Right cardiac atrium (tissue), 5 donors: ENCODE measurements around the gene RABL6. TPM values are rescaled to one million over a fixed set of nuclear protein-coding genes. Genes with fewer than 3 reads are reported as not detected.
"Not testable (repeated sequence)": the region's sequence is repeated elsewhere in the genome, so short reads cannot be mapped to it uniquely, and the experiment has no call there.

Experiments
- ATAC-seq, 2 donors: fragments of 200-7000 bp; cut with Tn5 transposase; one replicate each; pipeline versions ENCODE4 v1.8.0 to v1.9.1; 2020; ENCODE audit warnings: moderate library complexity in 2 of 2, mild to moderate bottlenecking in 1 of 2
- DNase-seq, 3 donors: peaks; one replicate each; pipeline ENCODE4 v3.0.0-alpha.2; 2020
- H3K27ac ChIP-seq: one replicate; pipeline ENCODE4 v1.5.1; 2013; ENCODE audit warnings: mild to moderate bottlenecking, low read length, control low read depth, moderate library complexity
- H3K27me3 ChIP-seq: one replicate; pipeline ENCODE4 v1.6.1; 2013; ENCODE audit not compliant: control insufficient read depth, insufficient read depth
- H3K4me1 ChIP-seq: one replicate; pipeline ENCODE4 v1.6.1; 2013; ENCODE audit warnings: low read length; ENCODE audit not compliant: control insufficient read depth, insufficient read depth
- H3K4me3 ChIP-seq: one replicate; pipeline ENCODE4 v1.5.1; 2013; ENCODE audit warnings: low read length, control low read depth
- H3K9me3 ChIP-seq: one replicate; pipeline ENCODE4 v1.6.1; 2013; ENCODE audit warnings: low read length; ENCODE audit not compliant: control insufficient read depth
- WGBS: extraction: QIAGEN DNeasy Blood & Tissue Kit; methylation state at CpG from one replicate; pipeline ENCODE4 v1.1.7; 2013; 5-methylcytosine and 5-hydroxymethylcytosine counted together
- intact Hi-C, 4 donors: fragments of 100-400 bp; cut with DNase I; formaldehyde crosslinking; loops; one replicate each; pipeline versions ENCODE4 v1.11.0 to v1.14.0; 2022 to 2023
- polyA plus RNA-seq: library from polyadenylated mRNA; stranded (reverse); fragments of 200-250 nt; gene quantifications from one replicate; pipeline ENCODE4 v1.2.3, GENCODE V29; 2013
- total RNA-seq, 4 donors: library from RNA; stranded (reverse); fragmentation: NEBNext Ultra II Directional; extraction: Animal tissue kit (Norgen Biotek cat#: 25700); gene quantifications; one replicate each; pipeline ENCODE4 v1.2.1, GENCODE V29; 2021
- donor health status: healthy with polysubstance abuse.
- donor health status: DM: no; HTN: yes; CAD: no.
- donor health status: DM: no; HTN: no; CAD: no.
- donor health status: DM: no; HTN: yes; CAD: no; lungs with severe emphysema.
- donor health status: DM: yes; HTN: yes; CAD: no.

Gene RABL6
- total and polyA plus RNA-seq, 5 donors: 67.3 to 87.2 (median 72.1) TPM

GRCh38 chr9:136796238-136796774 is 11.4 kb upstream of the RABL6 start, which contains the start of gene CCDC183:
Gene CCDC183 (plus strand): TSS chr9:136796338. CDS start chr9:136796398, 60 bp downstream.
- WGBS: 29% methylated on average over 5 of the region's 5 CpGs
- Histone ChIP-seq H3K27me3 (no peaks in the 10 kb centered on the region), H3K4me1 (peaks cover 5% of the 10 kb centered on the region), H3K9me3 (no peaks in the 10 kb centered on the region), H3K4me3 (no peak within 1 kb of the TSS), H3K27ac (peak within 1 kb of the TSS; percentile 43)
- intact Hi-C loops: loop anchor here in 1 of 4 donors (10.0 kb wide), 1 partner anchor 148 kb away; the partner anchor contains the start of genes C8G and FBXW5
- ATAC-seq (no peak), DNase-seq (no peak)

GRCh38 chr9:136796775-136797347 is 10.9 kb upstream of the RABL6 start:
- WGBS: 9% methylated on average over 10 of the region's 10 CpGs
- peak overlapping the region; percentile 43 for H3K27ac ChIP-seq
- ATAC-seq, H3K27me3 ChIP-seq, H3K4me1 ChIP-seq, H3K9me3 ChIP-seq, H3K4me3 ChIP-seq: not testable (repeated sequence)
- intact Hi-C loops: loop anchor here in 1 of 4 donors (10.0 kb wide), 1 partner anchor 148 kb away; the partner anchor contains the start of genes C8G and FBXW5
- peak in 1 of 3 donors; percentile 72 for DNase-seq

GRCh38 chr9:136798708-136799078 is 9.1 kb upstream of the RABL6 start:
- Histone ChIP-seq H3K27me3 (no peaks in the 10 kb centered on the region), H3K4me3 (no peak overlapping the region), H3K4me1 (peaks cover 5% of the 10 kb centered on the region), H3K27ac (no peak overlapping the region), H3K9me3 (no peaks in the 10 kb centered on the region)
- no peak for DNase-seq
- peak; percentile 0 to 5 for ATAC-seq
- intact Hi-C loops: loop anchor here in 1 of 4 donors (10.0 kb wide), 1 partner anchor 146 kb away; the partner anchor contains the start of genes C8G and FBXW5
- WGBS: 83% methylated on average over 6 of the region's 6 CpGs

GRCh38 chr9:136799079-136799853 is 8.5 kb upstream of the RABL6 start:
- Histone ChIP-seq H3K27ac (no peak overlapping the region), H3K27me3 (no peaks in the 10 kb centered on the region), H3K9me3 (no peaks in the 10 kb centered on the region), H3K4me1 (peaks cover 5% of the 10 kb centered on the region), H3K4me3 (peak overlapping the region; percentile 1)
- DNase-seq (peak in 2 of 3 donors; percentile 62 to 73), ATAC-seq (peak; percentile 2 to 13)
- 15% methylated on average over 35 of the region's 35 CpGs for WGBS
- intact Hi-C loops: loop anchor here in 1 of 4 donors (10.0 kb wide), 1 partner anchor 146 kb away; the partner anchor contains the start of genes C8G and FBXW5

- H3K4me3 ChIP-seq: peak overlapping the region; percentile 45
- 1% methylated on average over 63 of the region's 63 CpGs for WGBS
- peak overlapping the region; percentile 13 for H3K27ac ChIP-seq
- no peaks in the 10 kb centered on the region for H3K9me3 ChIP-seq
- H3K27me3 ChIP-seq: no peaks in the 10 kb centered on the region
- ATAC-seq (peak; percentile 73 to 74), DNase-seq (peak; percentile 82 to 94 (median 92))
- H3K4me1 ChIP-seq: peaks cover 5% of the 10 kb centered on the region
- intact Hi-C loops: loop anchor here in 2 of 4 donors (5.0 to 10.0 kb wide), 2 partner anchors 57 to 145 kb away; partner anchors contain the start of genes C8G (in 1 of the 2) and FBXW5 (in 1 of the 2)
Observed at GRCh38 chr9:136799854-136800657, 7.7 kb upstream of the RABL6 start.

GRCh38 chr9:136802321-136802720 is 5.4 kb upstream of the RABL6 start:
- ATAC-seq (no peak), DNase-seq (no peak)
- WGBS: 71% methylated on average over 6 of the region's 6 CpGs
- H3K27ac ChIP-seq: no peak overlapping the region
- intact Hi-C loops: loop anchor here in 1 of 4 donors (5.0 kb wide), 1 partner anchor 55 kb away; no protein-coding TSS in a partner anchor
- no peaks in the 10 kb centered on the region for H3K4me1 ChIP-seq
- H3K27me3 ChIP-seq: no peaks in the 10 kb centered on the region
- no peak overlapping the region for H3K4me3 ChIP-seq
- H3K9me3 ChIP-seq: no peaks in the 10 kb centered on the region

GRCh38 chr9:136803009-136803550 is 4.7 kb upstream of the RABL6 start:
- not testable (repeated sequence) for H3K4me1 ChIP-seq, H3K9me3 ChIP-seq, H3K4me3 ChIP-seq, ATAC-seq, H3K27ac ChIP-seq, H3K27me3 ChIP-seq, DNase-seq
- 92% methylated on average over 7 of the region's 9 CpGs for WGBS
- intact Hi-C loops: loop anchor here in 1 of 4 donors (5.0 kb wide), 1 partner anchor 54 kb away; no protein-coding TSS in a partner anchor

- Histone ChIP-seq H3K9me3 (no peaks in the 10 kb centered on the region), H3K4me3 (no peak overlapping the region), H3K4me1 (no peaks in the 10 kb centered on the region), H3K27me3 (no peaks in the 10 kb centered on the region), H3K27ac (no peak overlapping the region)
- peak in 1 of 3 donors; percentile 42 for DNase-seq
- intact Hi-C loops: loop anchor here in 1 of 4 donors (5.0 kb wide), 1 partner anchor 53 kb away; no protein-coding TSS in a partner anchor
- 97% methylated on average over 22 of the region's 22 CpGs for WGBS
- no peak for ATAC-seq
Observed at GRCh38 chr9:136803551-136804508, 3.9 kb upstream of the RABL6 start.

GRCh38 chr9:136804509-136805206 is 3.1 kb upstream of the RABL6 start:
- no peak overlapping the region for H3K27ac ChIP-seq
- H3K9me3 ChIP-seq: no peaks in the 10 kb centered on the region
- ATAC-seq (no peak), DNase-seq (peak in 2 of 3 donors; percentile 56 to 60)
- H3K4me3 ChIP-seq: no peak overlapping the region
- intact Hi-C loops: loop anchor here in 1 of 4 donors (5.0 kb wide), 1 partner anchor 53 kb away; no protein-coding TSS in a partner anchor
- H3K4me1 ChIP-seq: no peaks in the 10 kb centered on the region
- no peaks in the 10 kb centered on the region for H3K27me3 ChIP-seq
- WGBS: 89% methylated on average over 20 of the region's 20 CpGs
